Smooth muscle cell of the brain vasculature (primary cell): Measurements from ENCODE around the gene FAM217A.

Experiments
- DNase-seq: peaks from one replicate; pipeline ENCODE4 v3.0.0-alpha.2; 2012; ENCODE audit warnings: low read depth, low spot score

The FAM217A gene

DNA sequence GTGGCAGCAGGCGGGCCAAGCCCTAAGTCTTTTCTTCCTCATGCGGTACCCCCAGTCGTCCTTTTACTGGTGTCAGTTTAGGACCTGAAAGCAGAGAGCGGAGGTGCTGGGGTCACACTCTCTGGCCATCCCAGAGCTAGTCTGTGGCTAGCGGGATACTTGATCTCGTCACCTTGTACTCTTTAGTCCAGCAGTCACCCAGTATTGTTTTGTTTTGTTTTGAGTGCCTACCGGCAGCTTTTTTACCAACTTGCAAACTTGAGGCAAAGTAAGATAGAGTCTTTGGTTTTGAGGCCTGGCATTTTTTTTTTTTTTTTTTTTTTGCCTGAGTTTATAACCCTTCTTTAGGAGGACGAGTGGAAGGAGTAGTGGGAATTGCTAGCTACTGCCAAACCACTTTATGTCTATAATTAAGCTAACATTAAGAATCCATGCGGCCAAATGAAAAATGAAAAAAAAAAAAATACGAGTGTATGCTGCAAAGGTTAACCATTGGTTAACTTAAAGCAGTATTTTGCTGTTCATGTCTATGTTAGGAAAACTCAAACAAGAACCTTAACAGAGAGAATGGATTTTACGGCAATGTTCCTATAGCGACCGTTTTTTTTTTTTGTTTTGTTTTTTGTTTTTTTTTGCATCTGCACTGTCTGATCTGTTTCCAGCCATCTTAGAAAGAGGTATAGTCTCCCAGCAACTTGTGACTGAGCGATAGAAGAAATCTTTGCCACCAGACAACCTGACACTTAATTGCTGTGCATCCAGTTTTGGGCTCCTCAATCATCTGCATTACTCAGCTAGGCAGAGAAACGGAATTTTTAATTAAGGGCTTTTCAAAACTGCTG lies 56.9 kb downstream of the FAM217A start:
- no peak for DNase-seq

DNA sequence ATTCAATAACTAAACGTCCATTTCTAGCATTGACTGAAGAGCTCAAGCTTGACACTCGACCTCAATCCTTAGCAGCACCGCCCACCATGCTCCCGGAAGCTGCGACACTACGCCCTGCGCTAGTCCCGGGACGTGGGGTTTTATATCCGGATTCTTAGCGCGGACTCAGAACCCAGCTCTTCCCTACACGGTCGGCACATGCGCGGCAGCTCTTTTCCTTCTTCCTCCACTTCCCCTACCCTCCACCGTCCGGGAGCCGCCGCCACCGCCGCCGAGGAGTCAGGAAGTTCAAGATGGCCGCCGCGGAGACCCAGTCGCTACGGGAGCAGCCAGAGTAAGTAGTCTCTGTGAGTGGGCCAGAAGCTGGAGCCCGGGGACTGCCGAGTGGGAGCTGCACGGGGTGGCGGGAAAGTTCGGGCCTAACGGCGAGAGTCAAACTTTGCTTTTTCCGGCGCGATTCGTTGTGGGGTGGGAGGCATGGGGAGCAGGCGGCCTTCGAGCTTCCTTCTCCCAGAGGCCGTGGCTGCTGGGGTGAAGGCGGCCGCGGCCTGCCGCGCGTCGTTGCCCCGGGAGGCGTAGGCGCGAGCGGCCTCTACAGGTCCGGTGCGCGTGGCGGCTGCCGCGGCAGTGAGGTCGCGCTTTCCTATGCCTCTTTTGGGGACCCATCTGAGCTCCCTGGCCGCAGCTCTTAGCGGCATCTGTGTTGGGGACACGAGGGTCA lies 57.6 kb downstream of the FAM217A start:
- DNase-seq = peak; percentile 93

DNA sequence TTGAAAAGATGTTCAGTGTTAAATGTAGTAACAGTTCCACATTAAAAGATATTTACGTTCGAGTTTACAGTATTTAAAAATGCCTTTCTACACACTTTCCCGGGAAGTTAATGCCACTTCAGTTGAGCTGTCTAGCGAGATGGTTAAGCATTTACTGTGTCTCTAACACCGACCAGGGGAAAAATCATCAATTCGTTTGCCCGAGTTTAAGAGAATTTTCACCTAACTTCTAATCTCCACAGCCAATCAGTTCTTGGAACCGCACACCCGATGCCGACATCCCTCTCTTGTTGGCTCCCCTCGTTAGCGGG lies 58.2 kb downstream of the FAM217A start:
- DNase-seq = no peak

DNA sequence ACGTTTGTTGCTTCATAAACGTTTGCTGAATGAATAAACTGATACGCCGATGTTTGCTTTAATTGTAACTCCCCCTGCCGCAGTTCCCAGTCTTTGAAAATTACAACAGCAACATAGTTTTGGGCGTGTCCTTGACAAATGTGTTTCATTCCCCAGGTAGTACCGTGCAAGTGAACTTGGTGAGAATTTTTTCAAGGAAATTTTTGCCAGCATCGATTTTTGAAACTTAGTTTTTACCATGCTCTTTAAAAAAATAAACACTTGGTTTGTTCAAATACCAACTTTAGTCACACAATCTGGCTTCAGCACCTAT lies 60.1 kb downstream of the FAM217A start:
- DNase-seq = no peak
